Common myeloid progenitor, CD34-positive (primary cell): Measurements from ENCODE around the gene PTPRN2.

Experiments
- CTCF ChIA-PET: fragments of 350-600 bp; sonication (Branson Sonifier 250); formaldehyde crosslinking; loops from one replicate; lab custom pipeline; 2021; ENCODE audit warnings: antibody characterized with exemption; lab: Charles Lee
- POLR2A ChIA-PET: fragments of 350-600 bp; sonication (Branson Sonifier 250); formaldehyde crosslinking; loops from one replicate; lab custom pipeline; 2021; ENCODE audit warnings: antibody characterized with exemption; lab: Charles Lee
- DNase-seq, 3 donors: peaks; one replicate each; pipeline versions ENCODE4 v3.0.0 to v3.0.0-alpha.2; 2013
- H3K27ac ChIP-seq, 2 experiments: 1 replicate in 1 of 2; 2 replicates in 1 of 2; pipeline ENCODE4 v1.7.0; 2013; ENCODE audit warnings: inconsistent platforms in 2 of 2, low read length in 2 of 2, mild to moderate bottlenecking in 2 of 2, low read depth in 1 of 2, moderate library complexity in 1 of 2; ENCODE audit not compliant: severe bottlenecking in 2 of 2, insufficient read depth in 1 of 2, poor library complexity in 1 of 2
- H3K27me3 ChIP-seq, 5 experiments: replicated peaks in 2 of 5; 1 replicate in 3 of 5; 2 replicates in 2 of 5; pipeline versions ENCODE4 v1.6.1 to v1.7.0; 2013; ENCODE audit warnings: low read length in 4 of 5, mild to moderate bottlenecking in 2 of 5, moderate library complexity in 2 of 5, inconsistent platforms in 1 of 5; ENCODE audit not compliant: insufficient read depth in 5 of 5, control insufficient read depth in 4 of 5
- H3K36me3 ChIP-seq, 4 experiments: 1 replicate in 2 of 4; 2 replicates in 2 of 4; pipeline versions ENCODE4 v1.6.1 to v1.7.0; 2013; ENCODE audit warnings: low read length in 3 of 4, control low read depth in 1 of 4, mild to moderate bottlenecking in 1 of 4; ENCODE audit not compliant: control insufficient read depth in 4 of 4, insufficient read depth in 4 of 4
- H3K4me1 ChIP-seq, 4 experiments: 1 replicate in 3 of 4; 2 replicates in 1 of 4; pipeline versions ENCODE4 v1.6.1 to v1.7.1; 2013; ENCODE audit warnings: low read length in 3 of 4, mild to moderate bottlenecking in 3 of 4, control low read depth in 1 of 4, inconsistent platforms in 1 of 4, moderate library complexity in 1 of 4; ENCODE audit not compliant: control insufficient read depth in 4 of 4, insufficient read depth in 4 of 4; ENCODE audit errors: control extremely low read depth in 1 of 4
- H3K4me3 ChIP-seq, 7 experiments: 1 replicate in 4 of 7; 2 replicates in 3 of 7; pipeline versions ENCODE4 v1.5.1 to v1.7.0; 2013; ENCODE audit warnings: mild to moderate bottlenecking in 7 of 7, low read length in 6 of 7, moderate library complexity in 6 of 7, inconsistent platforms in 2 of 7, low read depth in 2 of 7, control low read depth in 1 of 7; ENCODE audit not compliant: insufficient read depth in 4 of 7, control insufficient read depth in 1 of 7; ENCODE audit errors: extremely low read depth in 1 of 7
- H3K9me3 ChIP-seq, 5 experiments: 1 replicate in 4 of 5; 2 replicates in 1 of 5; pipeline versions ENCODE4 v1.6.1 to v1.7.1; 2013; ENCODE audit warnings: low read length in 4 of 5, mild to moderate bottlenecking in 2 of 5, inconsistent platforms in 1 of 5, low read depth in 1 of 5, moderate library complexity in 1 of 5; ENCODE audit not compliant: control insufficient read depth in 4 of 5, insufficient read depth in 2 of 5; ENCODE audit errors: control extremely low read depth in 1 of 5
- WGBS: methylation state at CpG from one replicate; pipeline ENCODE4 v1.1.5; 2013; ENCODE audit not compliant: insufficient coverage; 5-methylcytosine and 5-hydroxymethylcytosine counted together

The PTPRN2 gene

DNA sequence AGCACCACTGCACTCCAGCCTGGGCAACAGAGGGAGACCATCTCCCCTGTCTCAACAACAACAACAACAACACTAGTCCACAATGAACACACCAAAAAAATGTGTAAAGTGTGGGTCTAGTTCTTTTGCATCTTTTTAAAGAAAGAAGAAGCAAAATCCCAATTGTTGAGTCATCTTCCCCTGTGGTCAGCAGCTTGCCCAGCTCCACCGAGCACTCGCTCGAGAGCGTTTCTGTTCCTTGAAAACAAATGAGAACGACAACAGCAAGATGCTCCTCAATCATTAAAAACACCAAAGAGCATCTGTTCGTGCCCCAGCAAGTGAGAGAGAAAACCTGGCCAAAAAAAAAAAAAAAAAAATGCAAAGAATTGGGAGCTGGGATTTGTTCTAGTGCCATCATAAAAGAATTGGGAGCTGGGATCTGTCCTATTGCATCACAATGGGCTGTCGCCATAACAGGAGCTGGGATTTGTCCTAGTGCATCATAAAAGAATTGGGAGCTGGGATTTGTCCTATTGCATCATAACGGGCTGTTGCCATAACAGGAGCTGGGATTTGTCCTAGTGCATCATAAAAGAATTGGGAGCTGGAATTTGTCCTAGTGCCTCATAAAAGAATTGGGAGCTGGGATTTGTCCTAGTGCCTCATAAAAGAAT is 118.1 kb downstream of the PTPRN2 start:
- DNase-seq, result no peak
- Histone ChIP-seq H3K9me3 (peaks cover 0 to 2% (median 0%) of the 10 kb centered on the region in 5 experiments), H3K4me3 (no peak overlapping the region), H3K36me3 (no peaks in the 10 kb centered on the region), H3K27me3 (peaks cover 0 to 34% (median 5%) of the 10 kb centered on the region in 5 experiments), H3K4me1 (peaks cover 0 to 9% (median 2%) of the 10 kb centered on the region in 4 experiments), H3K27ac (no peak overlapping the region)
- ChIA-PET POLR2A (no interaction called here), CTCF (no interaction called here)
- 49% methylated on average over 7 of the region's 8 CpGs for WGBS

DNA sequence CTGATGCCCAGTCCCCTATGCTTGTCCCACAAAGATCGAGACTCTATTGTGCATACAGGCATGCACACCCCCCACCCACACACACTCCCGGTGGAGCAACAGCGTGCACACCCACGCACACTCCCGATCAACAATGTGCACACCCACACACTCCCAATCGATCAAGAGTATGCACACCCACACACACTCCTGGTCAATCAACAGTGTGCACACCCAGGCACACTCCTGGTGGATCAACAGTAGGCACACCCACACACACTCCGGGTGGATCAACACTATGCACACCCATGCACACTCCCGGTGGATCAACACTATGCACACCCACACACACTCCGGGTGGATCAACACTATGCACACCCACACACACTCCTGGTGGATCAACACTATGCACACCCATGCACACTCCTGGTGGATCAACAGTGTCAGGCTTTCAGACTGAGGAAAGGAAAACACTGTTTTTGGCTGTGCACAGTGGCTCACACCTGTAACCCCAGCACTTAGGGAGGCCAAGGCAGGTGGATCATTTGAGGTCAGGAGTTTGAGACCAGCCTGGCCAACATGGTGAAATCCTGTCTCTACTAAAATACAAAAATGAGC is 118.8 kb downstream of the PTPRN2 start:
- Histone ChIP-seq H3K27me3 (peaks cover 0 to 33% (median 5%) of the 10 kb centered on the region in 5 experiments), H3K9me3 (peaks cover 0 to 2% (median 0%) of the 10 kb centered on the region in 5 experiments), H3K4me3 (no peak overlapping the region), H3K36me3 (no peaks in the 10 kb centered on the region), H3K4me1 (peaks cover 0 to 9% (median 2%) of the 10 kb centered on the region in 4 experiments), H3K27ac (no peak overlapping the region)
- DNase-seq, result no peak
- CTCF ChIA-PET, result no interaction called here
- POLR2A ChIA-PET, result no interaction called here
- 64% methylated on average over 2 of the region's 9 CpGs for WGBS

DNA sequence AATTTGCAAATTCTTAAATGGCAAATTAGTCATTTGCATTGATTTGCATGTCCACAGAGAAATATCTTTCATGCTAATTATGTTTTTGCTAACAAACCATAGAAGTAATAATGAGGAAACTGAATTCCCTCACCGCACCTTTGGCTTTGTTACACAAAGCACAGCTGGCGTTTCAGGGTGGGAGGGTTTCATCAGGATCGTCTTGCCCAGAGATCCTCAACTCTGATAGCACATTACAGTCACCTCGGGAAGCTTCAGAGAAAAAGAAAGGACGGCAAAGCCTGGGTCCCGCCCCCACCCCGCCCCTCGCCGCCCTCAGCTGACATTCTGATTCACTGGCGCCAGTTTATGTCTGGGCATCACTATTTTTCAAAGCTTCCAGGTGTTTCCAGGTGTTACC is 119.4 kb downstream of the PTPRN2 start:
- Histone ChIP-seq H3K9me3 (peaks cover 0 to 2% (median 0%) of the 10 kb centered on the region in 5 experiments), H3K4me3 (no peak overlapping the region), H3K4me1 (peaks cover 0 to 9% (median under 1%) of the 10 kb centered on the region in 4 experiments), H3K27ac (no peak overlapping the region), H3K36me3 (no peaks in the 10 kb centered on the region), H3K27me3 (peaks cover 0 to 33% (median 5%) of the 10 kb centered on the region in 5 experiments)
- DNase-seq, result no peak
- WGBS, result 10% methylated on average over 9 of the region's 10 CpGs
- ChIA-PET CTCF (no interaction called here), POLR2A (no interaction called here)

DNA sequence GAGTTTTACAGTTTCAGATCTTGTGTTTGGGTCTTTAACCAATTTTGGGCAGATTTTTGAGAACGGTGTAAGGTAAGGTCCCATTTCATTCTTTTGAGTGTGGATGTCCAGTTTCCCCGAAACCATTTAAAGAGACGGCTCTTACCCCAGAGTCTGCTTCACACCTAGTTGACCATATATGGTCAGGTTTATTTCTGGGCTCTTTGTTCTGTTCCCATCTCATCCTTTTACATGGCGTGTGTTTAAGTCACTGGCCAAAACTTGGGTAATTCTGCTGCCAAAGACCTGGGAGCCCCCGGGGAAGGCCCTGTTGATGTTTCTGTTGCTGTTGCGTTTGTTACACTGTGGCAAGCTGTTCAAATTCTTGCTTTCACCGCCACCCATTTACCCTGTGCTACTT is 120.1 kb downstream of the PTPRN2 start:
- H3K27me3 ChIP-seq, result peaks cover 0 to 30% (median 5%) of the 10 kb centered on the region in 5 experiments
- 67% methylated on average over 3 of the region's 7 CpGs for WGBS
- CTCF ChIA-PET, result no interaction called here
- H3K27ac ChIP-seq, result no peak overlapping the region
- POLR2A ChIA-PET, result no interaction called here
- peaks cover 0 to 3% (median 0%) of the 10 kb centered on the region in 4 experiments for H3K4me1 ChIP-seq
- H3K4me3 ChIP-seq, result no peak overlapping the region
- H3K36me3 ChIP-seq, result no peaks in the 10 kb centered on the region
- H3K9me3 ChIP-seq, result peaks cover 0 to 2% (median 0%) of the 10 kb centered on the region in 5 experiments
- no peak for DNase-seq

DNA sequence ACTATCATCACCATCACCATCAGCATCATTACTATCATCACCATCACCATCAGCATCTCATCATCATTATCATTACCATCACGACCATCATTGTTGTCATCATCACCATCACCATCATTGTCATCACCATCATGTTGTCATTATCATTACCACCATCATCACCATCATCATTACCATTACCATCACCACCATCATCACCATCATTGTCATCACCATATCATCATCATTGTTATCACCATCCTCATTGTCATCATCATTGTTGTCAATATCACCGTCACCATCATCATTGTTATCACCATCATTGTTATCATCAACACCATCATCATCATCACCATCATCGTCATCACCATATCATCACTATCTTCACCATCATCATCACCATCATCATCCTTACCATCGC is 124.3 kb downstream of the PTPRN2 start:
- ChIA-PET POLR2A (no interaction called here), CTCF (no interaction called here)
- WGBS, result 92% methylated on average over 3 of the region's 4 CpGs
- Histone ChIP-seq H3K27me3 (peaks cover 0 to 15% (median 5%) of the 10 kb centered on the region in 5 experiments), H3K9me3 (peaks cover 0 to 2% (median 0%) of the 10 kb centered on the region in 5 experiments), H3K4me3 (no peak overlapping the region), H3K36me3 (no peaks in the 10 kb centered on the region), H3K4me1 (no peaks in the 10 kb centered on the region), H3K27ac (no peak overlapping the region)
- DNase-seq, result no peak

DNA sequence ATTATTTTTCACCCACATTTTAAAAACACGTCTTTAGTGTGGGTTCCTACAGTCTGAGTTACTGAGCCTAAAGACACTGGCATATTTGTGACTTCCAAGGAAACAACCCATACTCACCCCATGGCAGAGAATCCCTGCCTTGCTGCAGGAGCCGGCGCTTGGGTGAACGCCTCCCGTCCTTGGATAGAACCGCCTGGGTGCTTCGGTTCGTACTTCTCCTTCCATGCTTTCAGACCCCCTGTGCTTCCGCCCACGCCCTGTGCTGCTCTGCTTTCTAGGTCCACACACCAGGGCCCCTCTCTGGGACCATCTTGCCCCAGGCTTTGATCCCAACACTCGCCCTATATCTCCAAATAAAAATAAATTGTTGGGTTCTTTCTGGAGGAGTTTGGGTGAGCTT is 125.8 kb downstream of the PTPRN2 start:
- Histone ChIP-seq H3K27me3 (peaks cover 0 to 1% (median 0%) of the 10 kb centered on the region in 5 experiments), H3K36me3 (no peaks in the 10 kb centered on the region), H3K4me1 (no peaks in the 10 kb centered on the region), H3K9me3 (peaks cover 0 to 2% (median 0%) of the 10 kb centered on the region in 5 experiments), H3K4me3 (no peak overlapping the region), H3K27ac (no peak overlapping the region)
- POLR2A ChIA-PET, result no interaction called here
- CTCF ChIA-PET, result no interaction called here
- WGBS, result 89% methylated on average over 10 of the region's 11 CpGs
- DNase-seq, result no peak

DNA sequence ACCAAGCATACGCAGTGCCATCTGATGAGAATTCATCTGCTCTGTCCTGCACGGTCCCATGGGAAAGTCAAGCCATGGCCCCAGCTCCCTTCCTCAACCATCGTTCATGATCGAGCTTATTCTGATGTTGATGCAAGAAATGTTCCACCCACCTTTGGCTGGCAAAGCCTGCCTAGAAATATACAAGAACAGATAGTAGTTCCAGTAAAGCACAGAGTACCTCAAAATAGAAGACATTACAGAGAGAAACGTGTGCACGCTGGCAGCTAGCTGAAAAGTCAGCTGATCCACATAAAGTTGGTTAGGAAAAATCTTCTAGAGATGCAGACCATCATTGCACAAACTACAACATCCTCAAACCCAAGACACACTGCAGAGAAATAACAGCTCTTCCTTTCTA is 127.0 kb downstream of the PTPRN2 start:
- no peak overlapping the region for H3K4me3 ChIP-seq
- ChIA-PET POLR2A (no interaction called here), CTCF (no interaction called here)
- H3K4me1 ChIP-seq, result no peaks in the 10 kb centered on the region
- H3K27ac ChIP-seq, result no peak overlapping the region
- no peaks in the 10 kb centered on the region for H3K36me3 ChIP-seq
- H3K27me3 ChIP-seq, result no peaks in the 10 kb centered on the region
- peaks cover 0 to 7% (median 0%) of the 10 kb centered on the region in 5 experiments for H3K9me3 ChIP-seq
- WGBS, result 92% methylated on average over 2 of the region's 6 CpGs
- DNase-seq, result no peak
